Stimulated activated CD8-positive, alpha-beta memory T cell treated with anti-CD3 and anti-CD28 coated beads, Interleukin-4, amount 100 ng/mL, for 48 hours (primary cell): ENCODE data around the gene RAC3.

Experiments used
- DNase-seq: peaks from one replicate; pipeline ENCODE4 v3.0.0-alpha.2; 2020

RAC3 gene

GRCh38 chr17:82031303-82031884 is at the start of gene RAC3:
Gene RAC3, plus strand, starts transcription at chr17:82031678. Its CDS starts 84 bp downstream, at chr17:82031762.
- DNase-seq = no peak

- DNase-seq = no peak
These were observed 48.4 kb upstream of the RAC3 start for GRCh38 chr17:81983011-81983638.

- DNase-seq = no peak
These were observed 47.7 kb upstream of the RAC3 start for GRCh38 chr17:81983639-81984373.

GRCh38 chr17:81984773-81985410 is 46.6 kb upstream of the RAC3 start:
- no peak for DNase-seq

GRCh38 chr17:81986606-81987005 is 44.9 kb upstream of the RAC3 start:
- no peak for DNase-seq

GRCh38 chr17:81987161-81987770 is 44.2 kb upstream of the RAC3 start:
- no peak for DNase-seq

GRCh38 chr17:81990836-81991683 is 40.4 kb upstream of the RAC3 start:
- no peak for DNase-seq

- no peak for DNase-seq
These were observed 39.7 kb upstream of the RAC3 start for GRCh38 chr17:81991684-81992305.

- DNase-seq = no peak
These were observed 39.0 kb upstream of the RAC3 start for GRCh38 chr17:81992306-81993102.

- no peak for DNase-seq
These were observed 37.5 kb upstream of the RAC3 start for GRCh38 chr17:81993729-81994592.

- DNase-seq = no peak
These were observed 36.6 kb upstream of the RAC3 start for GRCh38 chr17:81994593-81995462.

GRCh38 chr17:81995463-81996231 is 35.8 kb upstream of the RAC3 start:
- no peak for DNase-seq

GRCh38 chr17:81996232-81996756 is 35.2 kb upstream of the RAC3 start:
- no peak for DNase-seq

GRCh38 chr17:81996757-81997441 is 34.6 kb upstream of the RAC3 start:
- DNase-seq = no peak

GRCh38 chr17:81998212-81998611 is 33.3 kb upstream of the RAC3 start:
- DNase-seq = no peak

- no peak for DNase-seq
These were observed 32.6 kb upstream of the RAC3 start for GRCh38 chr17:81998691-81999438.
